ENCODE data around the gene CYB5R4.

Gene CYB5R4

GRCh38 chr6:83998021-83998584 is 138.6 kb downstream of the CYB5R4 start:
- DNase-seq = no peak

DNA sequence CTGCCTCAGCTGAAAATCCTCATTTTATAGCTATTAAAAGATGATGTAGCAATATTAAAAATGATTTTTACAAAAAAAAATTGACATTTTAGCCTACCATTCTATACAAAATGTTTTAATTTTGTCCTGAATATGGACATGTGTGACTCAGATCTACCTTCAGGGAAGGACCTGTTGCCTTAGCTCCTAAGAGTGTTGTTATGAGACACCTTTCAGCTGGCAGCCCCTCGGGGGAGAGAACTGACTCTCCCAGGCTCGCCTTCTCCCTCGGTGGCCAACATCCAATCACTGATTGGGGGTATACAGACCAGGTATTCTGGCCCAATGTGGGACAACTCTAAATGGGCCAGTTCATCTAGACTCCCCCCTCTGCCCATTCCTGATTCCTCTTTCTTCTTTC is 141.6 kb downstream of the CYB5R4 start:
- DNase-seq = no peak

- no peak for DNase-seq
These were observed 142.7 kb downstream of the CYB5R4 start for GRCh38 chr6:84002226-84002625.

DNA sequence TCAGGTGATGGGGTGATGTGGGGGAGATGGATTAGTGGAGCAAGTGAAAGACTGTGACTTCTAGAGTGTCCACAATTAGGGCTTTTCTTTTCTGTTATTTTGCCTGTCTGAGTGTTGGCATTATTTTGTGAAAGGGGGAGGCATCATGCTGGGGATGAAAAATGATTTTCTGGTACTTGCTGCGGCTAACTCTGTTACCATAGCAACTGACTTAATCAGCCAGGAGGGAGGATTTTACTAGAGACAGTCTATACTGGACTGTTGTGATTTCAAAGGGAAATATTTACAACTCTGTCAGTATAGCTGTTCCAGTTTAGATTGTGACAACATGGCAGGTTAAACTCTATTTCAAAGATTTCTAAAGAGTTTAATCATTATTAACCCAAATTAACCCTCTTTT is 143.6 kb downstream of the CYB5R4 start:
- DNase-seq = no peak

DNA sequence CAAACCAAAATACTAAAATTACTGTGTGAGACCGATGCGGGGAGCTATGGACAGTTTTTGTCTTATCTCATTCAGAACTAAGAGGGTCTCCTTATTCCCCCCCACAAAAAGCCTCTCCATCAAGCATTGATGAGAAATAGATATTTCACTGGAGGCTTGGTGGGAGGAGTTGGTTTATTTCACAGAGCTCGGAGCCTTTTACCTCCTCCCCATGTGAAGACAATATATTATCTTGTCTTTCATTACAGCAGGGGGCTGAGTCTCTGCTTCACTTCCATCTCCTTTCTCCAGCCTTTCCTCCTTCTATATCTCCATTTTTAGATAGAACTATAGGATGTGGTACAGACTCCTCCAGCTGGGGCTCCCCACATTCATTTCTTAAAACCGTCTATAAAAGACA is 144.2 kb downstream of the CYB5R4 start:
- DNase-seq = no peak

- no peak for DNase-seq
These were observed 148.4 kb downstream of the CYB5R4 start for GRCh38 chr6:84007871-84008270.

DNA sequence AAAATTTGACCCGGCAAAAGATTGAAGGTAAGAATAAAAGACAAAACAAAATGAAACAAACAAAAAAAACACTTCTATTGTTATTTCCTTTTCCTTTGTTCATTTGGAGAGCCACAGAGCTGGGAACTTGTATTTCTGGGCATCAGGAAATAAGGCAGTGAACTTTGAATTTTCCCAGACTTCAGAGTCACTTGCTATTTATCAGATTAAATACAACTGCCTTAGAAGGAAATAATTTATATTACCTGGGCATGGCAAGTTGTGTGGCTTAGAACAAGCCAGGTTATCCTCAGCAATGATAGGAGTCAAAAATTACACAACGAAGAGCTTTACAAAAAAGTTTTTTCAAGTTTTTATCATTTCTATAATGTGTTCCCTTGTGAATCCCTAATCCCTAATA is 153.9 kb downstream of the CYB5R4 start:
- no peak for DNase-seq

DNA sequence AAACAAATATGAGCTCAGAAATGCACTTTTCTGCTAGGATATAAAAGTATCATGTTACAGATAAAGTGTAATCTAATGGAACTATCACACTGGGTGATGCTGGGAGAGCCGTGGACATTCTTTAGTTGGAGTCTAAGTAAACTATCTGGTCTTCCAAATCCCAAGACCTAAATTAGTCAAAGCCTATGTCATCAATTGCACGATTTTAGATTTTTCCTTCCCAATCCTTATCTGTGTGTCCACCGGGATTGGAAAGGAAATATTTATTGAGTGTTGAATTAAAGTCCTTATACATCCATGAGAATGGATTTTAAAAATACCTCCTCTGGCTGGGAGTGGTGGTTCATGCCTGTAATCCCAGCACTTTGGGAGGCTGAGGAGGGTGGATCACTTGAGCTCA is 154.4 kb downstream of the CYB5R4 start:
- no peak for DNase-seq

DNA sequence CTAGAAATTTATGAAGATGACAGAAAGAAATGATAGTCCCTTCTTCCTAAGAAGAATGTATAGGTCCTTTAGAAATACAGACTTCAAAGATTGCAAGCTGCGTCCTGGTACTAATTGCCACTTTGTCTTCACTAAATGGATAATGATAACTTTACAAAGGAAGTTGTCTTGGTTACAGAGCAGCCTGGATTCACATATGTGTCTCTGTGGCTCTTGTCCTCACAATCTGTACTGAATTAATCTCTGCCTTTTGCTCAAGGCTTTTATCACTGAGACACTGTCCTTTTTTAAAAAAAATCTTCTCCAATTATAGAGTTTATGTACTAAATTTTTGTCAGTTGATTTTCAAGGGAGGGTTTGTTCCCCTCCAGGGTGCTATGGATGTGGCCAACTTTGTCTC is 156.5 kb downstream of the CYB5R4 start:
- DNase-seq = no peak

All from inflammatory macrophage treated with lipopolysaccharide for 4 hours (primary cell).